Dendritic cell treated with granulocyte-macrophage colony-stimulating factor and Interleukin-4, amounts not matched to agents 40 ng/mL and 50 ng/mL, for 4 days (primary cell): ENCODE results near the gene GRB2.

Experiments
- H3K27ac Mint-ChIP-seq: one replicate; pipeline ENCODE4 v1.8.0; 2022; ENCODE audit warnings: mild to moderate bottlenecking, mixed read lengths
- H3K27me3 Mint-ChIP-seq: one replicate; pipeline ENCODE4 v1.8.0; 2022; ENCODE audit warnings: mild to moderate bottlenecking, mixed read lengths
- H3K36me3 Mint-ChIP-seq: one replicate; pipeline ENCODE4 v1.8.0; 2022; ENCODE audit warnings: low read depth, mixed read lengths
- H3K4me1 Mint-ChIP-seq: one replicate; pipeline ENCODE4 v1.8.0; 2022; ENCODE audit warnings: low read depth, mixed read lengths
- H3K4me3 Mint-ChIP-seq: one replicate; pipeline ENCODE4 v1.8.0; 2022; ENCODE audit warnings: mild to moderate bottlenecking, moderate library complexity, mixed read lengths
- H3K9me3 Mint-ChIP-seq: one replicate; pipeline ENCODE4 v1.8.0; 2022; ENCODE audit warnings: mixed read lengths
- intact Hi-C: fragments of 100-400 bp; cut with micrococcal nuclease; formaldehyde crosslinking; loops from one replicate; pipeline ENCODE4 v1.15.0; 2022

Gene GRB2

GRCh38 chr17:75404223-75404730 is 1.2 kb downstream of the GRB2 start:
- Mint-ChIP-seq H3K27me3 (no peaks in the 10 kb centered on the region), H3K4me1 (peaks cover 41% of the 10 kb centered on the region), H3K9me3 (no peaks in the 10 kb centered on the region), H3K4me3 (peak overlapping the region; percentile 97), H3K36me3 (peaks cover 43% of the 10 kb centered on the region), H3K27ac (peak overlapping the region; percentile 97)
- intact Hi-C loops = loop anchor here (2.0 to 5.0 kb wide), 3 partner anchors 42 to 115 kb away; partner anchors contain the start of gene SLC25A19

- Mint-ChIP-seq H3K4me3 (peak overlapping the region; percentile 97), H3K4me1 (peaks cover 51% of the 10 kb centered on the region), H3K27ac (peak overlapping the region; percentile 97), H3K9me3 (no peaks in the 10 kb centered on the region), H3K36me3 (peaks cover 48% of the 10 kb centered on the region), H3K27me3 (no peaks in the 10 kb centered on the region)
- intact Hi-C loops = loop anchor here (5.0 kb wide), 1 partner anchor 41 kb away; no protein-coding TSS in a partner anchor
Measured at GRCh38 chr17:75403131-75403530, 2.3 kb downstream of the GRB2 start.

GRCh38 chr17:75402026-75402425 is 3.5 kb downstream of the GRB2 start:
- H3K27ac Mint-ChIP-seq = no peak overlapping the region
- intact Hi-C loops = loop anchor here (5.0 kb wide), 1 partner anchor 40 kb away; no protein-coding TSS in a partner anchor
- H3K36me3 Mint-ChIP-seq = peaks cover 55% of the 10 kb centered on the region
- peak overlapping the region; percentile 26 for H3K4me3 Mint-ChIP-seq
- no peaks in the 10 kb centered on the region for H3K9me3 Mint-ChIP-seq
- no peaks in the 10 kb centered on the region for H3K27me3 Mint-ChIP-seq
- H3K4me1 Mint-ChIP-seq = peaks cover 62% of the 10 kb centered on the region

GRCh38 chr17:75400326-75400939 is 5.0 kb downstream of the GRB2 start:
- intact Hi-C loops = loop anchor here (5.0 kb wide), 1 partner anchor 38 kb away; no protein-coding TSS in a partner anchor
- Mint-ChIP-seq H3K4me3 (peak overlapping the region; percentile 34), H3K36me3 (peaks cover 64% of the 10 kb centered on the region), H3K27ac (peak overlapping the region; percentile 60), H3K27me3 (no peaks in the 10 kb centered on the region), H3K4me1 (peaks cover 66% of the 10 kb centered on the region), H3K9me3 (no peaks in the 10 kb centered on the region)

- Mint-ChIP-seq H3K4me1 (peaks cover 81% of the 10 kb centered on the region), H3K9me3 (no peaks in the 10 kb centered on the region), H3K36me3 (peaks cover 56% of the 10 kb centered on the region), H3K27ac (no peak overlapping the region), H3K27me3 (no peaks in the 10 kb centered on the region), H3K4me3 (peak overlapping the region; percentile 26)
- intact Hi-C loops = no loop called here
Measured at GRCh38 chr17:75398279-75398678, 7.2 kb downstream of the GRB2 start.

- peaks cover 90% of the 10 kb centered on the region for H3K4me1 Mint-ChIP-seq
- H3K36me3 Mint-ChIP-seq = peaks cover 64% of the 10 kb centered on the region
- H3K27me3 Mint-ChIP-seq = no peaks in the 10 kb centered on the region
- H3K27ac Mint-ChIP-seq = peak overlapping the region; percentile 58
- no peaks in the 10 kb centered on the region for H3K9me3 Mint-ChIP-seq
- H3K4me3 Mint-ChIP-seq = no peak overlapping the region
- intact Hi-C loops = no loop called here
Measured at GRCh38 chr17:75397217-75397616, 8.3 kb downstream of the GRB2 start.

GRCh38 chr17:75396796-75397195 is 8.7 kb downstream of the GRB2 start:
- peaks cover 68% of the 10 kb centered on the region for H3K36me3 Mint-ChIP-seq
- H3K27ac Mint-ChIP-seq = peak overlapping the region; percentile 63

GRCh38 chr17:75396025-75396424 is 9.5 kb downstream of the GRB2 start:
- no peaks in the 10 kb centered on the region for H3K9me3 Mint-ChIP-seq
- peaks cover 92% of the 10 kb centered on the region for H3K4me1 Mint-ChIP-seq
- peaks cover 75% of the 10 kb centered on the region for H3K36me3 Mint-ChIP-seq
- no peaks in the 10 kb centered on the region for H3K27me3 Mint-ChIP-seq
- H3K27ac Mint-ChIP-seq = peak overlapping the region; percentile 63
- peak overlapping the region; percentile 23 for H3K4me3 Mint-ChIP-seq
- intact Hi-C loops = no loop called here

More at GRCh38 chr17:75396796-75397195, 8.7 kb downstream of the GRB2 start:
- Mint-ChIP-seq H3K9me3 (no peaks in the 10 kb centered on the region), H3K4me1 (peaks cover 90% of the 10 kb centered on the region), H3K27me3 (no peaks in the 10 kb centered on the region), H3K4me3 (no peak overlapping the region)
- intact Hi-C loops = no loop called here

- Mint-ChIP-seq H3K4me3 (peak overlapping the region; percentile 73), H3K4me1 (peaks cover 87% of the 10 kb centered on the region), H3K36me3 (peaks cover 76% of the 10 kb centered on the region), H3K27ac (peak overlapping the region; percentile 84), H3K27me3 (no peaks in the 10 kb centered on the region), H3K9me3 (no peaks in the 10 kb centered on the region)
- intact Hi-C loops = no loop called here
Measured at GRCh38 chr17:75394332-75394918, 11.1 kb downstream of the GRB2 start.

GRCh38 chr17:75393523-75394331 is 11.8 kb downstream of the GRB2 start:
- Mint-ChIP-seq H3K4me1 (peaks cover 87% of the 10 kb centered on the region), H3K36me3 (peaks cover 77% of the 10 kb centered on the region), H3K27me3 (no peaks in the 10 kb centered on the region), H3K9me3 (no peaks in the 10 kb centered on the region), H3K4me3 (peak overlapping the region; percentile 73), H3K27ac (peak overlapping the region; percentile 84)
- intact Hi-C loops = no loop called here

GRCh38 chr17:75392559-75392958 is 12.9 kb downstream of the GRB2 start:
- H3K27me3 Mint-ChIP-seq = no peaks in the 10 kb centered on the region
- no peaks in the 10 kb centered on the region for H3K9me3 Mint-ChIP-seq
- peaks cover 88% of the 10 kb centered on the region for H3K4me1 Mint-ChIP-seq
- no peak overlapping the region for H3K27ac Mint-ChIP-seq
- no peak overlapping the region for H3K4me3 Mint-ChIP-seq
- peaks cover 87% of the 10 kb centered on the region for H3K36me3 Mint-ChIP-seq
- intact Hi-C loops = no loop called here

GRCh38 chr17:75390982-75391381 is 14.5 kb downstream of the GRB2 start:
- intact Hi-C loops = no loop called here
- H3K9me3 Mint-ChIP-seq = no peaks in the 10 kb centered on the region
- no peaks in the 10 kb centered on the region for H3K27me3 Mint-ChIP-seq
- peaks cover 89% of the 10 kb centered on the region for H3K36me3 Mint-ChIP-seq
- peaks cover 80% of the 10 kb centered on the region for H3K4me1 Mint-ChIP-seq
- H3K4me3 Mint-ChIP-seq = no peak overlapping the region
- no peak overlapping the region for H3K27ac Mint-ChIP-seq

- peak overlapping the region; percentile 68 for H3K27ac Mint-ChIP-seq
- intact Hi-C loops = no loop called here
- H3K36me3 Mint-ChIP-seq = peaks cover 87% of the 10 kb centered on the region
- H3K4me3 Mint-ChIP-seq = peak overlapping the region; percentile 6
- no peaks in the 10 kb centered on the region for H3K9me3 Mint-ChIP-seq
- no peaks in the 10 kb centered on the region for H3K27me3 Mint-ChIP-seq
- H3K4me1 Mint-ChIP-seq = peaks cover 68% of the 10 kb centered on the region
Measured at GRCh38 chr17:75388476-75389030, 16.9 kb downstream of the GRB2 start.
